ENCODE data around the gene ATL2.

ATL2 gene

GRCh38 chr2:38315707-38316333 is 61.3 kb downstream of the ATL2 start:
- DNase-seq (ENCODE audit: extremely low spot score): peak; percentile 27
- POLR2A ChIA-PET: no interaction called here
- no peak for TF ChIP-seq L3MBTL2 (conservative IDR thresholded peaks at IDR 0.05)
- TF ChIP-seq FOXK2 (IDR thresholded peaks at IDR 0.05): no peak
- TF ChIP-seq HDGF (IDR thresholded peaks at IDR 0.05; ENCODE audit: borderline replicate concordance): no peak
- no peak for TF ChIP-seq CTBP1 (IDR thresholded peaks at IDR 0.05; ENCODE audit: borderline replicate concordance)
- TF ChIP-seq SP1 (IDR thresholded peaks at IDR 0.05): no peak
- no peak for TF ChIP-seq BHLHE40 (IDR thresholded peaks at IDR 0.05; ENCODE audit: borderline replicate concordance)
- TF ChIP-seq ELF4 (IDR thresholded peaks at IDR 0.05): no peak
- CTCF ChIA-PET: interaction anchor here (0.5 to 3.2 kb wide), 13 partner anchors 23 to 266 kb away, joined by 3 to 28 read pairs (median 3); no protein-coding TSS in a partner anchor

GRCh38 chr2:38308821-38309220 is 68.3 kb downstream of the ATL2 start:
- POLR2A ChIA-PET: no interaction called here
- TF ChIP-seq ELF4 (IDR thresholded peaks at IDR 0.05) (no peak), SP1 (IDR thresholded peaks at IDR 0.05) (no peak), FOXM1 (IDR thresholded peaks at IDR 0.05; ENCODE audit: borderline replicate concordance) (no peak), PKNOX1 (IDR thresholded peaks at IDR 0.05) (no peak), HDGF (IDR thresholded peaks at IDR 0.05; ENCODE audit: borderline replicate concordance) (no peak), FOXA1 (IDR thresholded peaks at IDR 0.05) (no peak), ARNT (IDR thresholded peaks at IDR 0.05) (no peak)
- CTCF ChIA-PET: no interaction called here

GRCh38 chr2:38301969-38302702 is 74.9 kb downstream of the ATL2 start:
- ChIA-PET CTCF (no interaction called here), POLR2A (no interaction called here)
- DNase-seq (ENCODE audit: extremely low spot score): no peak
- no peak for TF ChIP-seq FOXA1 (IDR thresholded peaks at IDR 0.05)
- no peak for TF ChIP-seq ZNF384 (IDR thresholded peaks at IDR 0.05)

More at GRCh38 chr2:38308821-38309220, 68.3 kb downstream of the ATL2 start:
- no peak for DNase-seq (ENCODE audit: extremely low spot score)

- CTCF ChIA-PET: no interaction called here
- no peak for DNase-seq (ENCODE audit: extremely low spot score)
- POLR2A ChIA-PET: no interaction called here
- TF ChIP-seq SP1 (IDR thresholded peaks at IDR 0.05): no peak
- TF ChIP-seq ARNT (IDR thresholded peaks at IDR 0.05): no peak
- no peak for TF ChIP-seq FOXK2 (IDR thresholded peaks at IDR 0.05)
- no peak for TF ChIP-seq L3MBTL2 (conservative IDR thresholded peaks at IDR 0.05)
- TF ChIP-seq SUZ12 (IDR thresholded peaks at IDR 0.05): no peak
- no peak for TF ChIP-seq NFRKB (IDR thresholded peaks at IDR 0.05)
- no peak for TF ChIP-seq CTBP1 (IDR thresholded peaks at IDR 0.05; ENCODE audit: borderline replicate concordance)
- TF ChIP-seq ELF4 (IDR thresholded peaks at IDR 0.05): no peak
- TF ChIP-seq FOXM1 (IDR thresholded peaks at IDR 0.05; ENCODE audit: borderline replicate concordance): no peak
- TF ChIP-seq TARDBP (IDR thresholded peaks at IDR 0.05): no peak
- TF ChIP-seq PKNOX1 (IDR thresholded peaks at IDR 0.05): no peak
- TF ChIP-seq LEF1 (IDR thresholded peaks at IDR 0.05; ENCODE audit: borderline replicate concordance): no peak
- no peak for TF ChIP-seq ZNF384 (IDR thresholded peaks at IDR 0.05)
- TF ChIP-seq HDGF (IDR thresholded peaks at IDR 0.05; ENCODE audit: borderline replicate concordance): no peak
- no peak for TF ChIP-seq FOXA1 (IDR thresholded peaks at IDR 0.05)
- TF ChIP-seq BHLHE40 (IDR thresholded peaks at IDR 0.05; ENCODE audit: borderline replicate concordance): no peak
Observed at GRCh38 chr2:38301340-38301968, 75.6 kb downstream of the ATL2 start.

- TF ChIP-seq FOXA1 (IDR thresholded peaks at IDR 0.05) (no peak), HDGF (IDR thresholded peaks at IDR 0.05; ENCODE audit: borderline replicate concordance) (no peak), SP1 (IDR thresholded peaks at IDR 0.05) (no peak), LEF1 (IDR thresholded peaks at IDR 0.05; ENCODE audit: borderline replicate concordance) (no peak)
- ChIA-PET CTCF (no interaction called here), POLR2A (no interaction called here)
- DNase-seq (ENCODE audit: extremely low spot score): no peak
Observed at GRCh38 chr2:38298539-38298938, 78.5 kb downstream of the ATL2 start.

- TF ChIP-seq SP1 (IDR thresholded peaks at IDR 0.05) (no peak), LEF1 (IDR thresholded peaks at IDR 0.05; ENCODE audit: borderline replicate concordance) (no peak), CTBP1 (IDR thresholded peaks at IDR 0.05; ENCODE audit: borderline replicate concordance) (no peak), PKNOX1 (IDR thresholded peaks at IDR 0.05) (no peak), ELF4 (IDR thresholded peaks at IDR 0.05) (no peak), SUZ12 (IDR thresholded peaks at IDR 0.05) (no peak)
- no peak for DNase-seq (ENCODE audit: extremely low spot score)
- POLR2A ChIA-PET: no interaction called here
- CTCF ChIA-PET: no interaction called here
Observed at GRCh38 chr2:38296197-38296780, 80.8 kb downstream of the ATL2 start.

Data from HEK293T (cell line).